K562 (cell line): ENCODE measurements around the gene ILF3. TPM values are rescaled to one million over a fixed set of nuclear protein-coding genes. Genes with fewer than 3 reads are reported as not detected.
A peak's percentile ranks its signal among the peaks of the same experiment; 100 is the strongest.

Experiments used
- CSDE1 ChIP-seq, 2 experiments: fragments of 450-650 bp; IDR thresholded peaks; 2 replicates each; pipeline ENCODE4 v1.6.1; 2016; ENCODE audit warnings: mild to moderate bottlenecking in 1 of 2
- E2F1 ChIP-seq: sonication (generic); formaldehyde crosslinking; IDR thresholded peaks from 2 replicates; pipeline ENCODE4 v1.8.1; 2023; ENCODE audit warnings: mild to moderate bottlenecking, missing genetic modification reagents, moderate library complexity
- HIVEP1 ChIP-seq: fragments of 250-450 bp; sonication (Bioruptor Pico); IDR thresholded peaks from 2 replicates; pipeline ENCODE4 v1.4.0; 2020; ENCODE audit warnings: mild to moderate bottlenecking
- HOMEZ ChIP-seq: fragments of 250-450 bp; sonication (Bioruptor Pico); IDR thresholded peaks from 2 replicates; pipeline ENCODE4 v1.4.0; 2020; ENCODE audit warnings: mild to moderate bottlenecking, moderate library complexity
- MGA ChIP-seq: fragments of 450-650 bp; IDR thresholded peaks from 2 replicates; pipeline ENCODE4 v1.6.1; 2016; ENCODE audit warnings: mild to moderate bottlenecking, moderate library complexity
- MYC ChIP-seq, 2 experiments: fragments of 250-450 bp in 1 of 2; sonication (Bioruptor Pico) in 1 of 2; IDR thresholded peaks; 2 replicates each; pipeline versions ENCODE4 v1.5.1 to v1.6.1; 2012 to 2021; ENCODE audit warnings: low read depth in 2 of 2, borderline replicate concordance in 1 of 2, improper control_type of control experiment in 1 of 2, low read length in 1 of 2, mild to moderate bottlenecking in 1 of 2, moderate library complexity in 1 of 2
- NBN ChIP-seq: fragments of 450-650 bp; IDR thresholded peaks from 2 replicates; pipeline ENCODE4 v1.6.1; 2016; ENCODE audit warnings: low read depth, mild to moderate bottlenecking
- TAL1 ChIP-seq: fragments of 450-650 bp; IDR thresholded peaks from 2 replicates; pipeline ENCODE4 v1.6.1; 2016; ENCODE audit warnings: mild to moderate bottlenecking
- ZNF41 ChIP-seq: fragments of 250-450 bp; sonication (Bioruptor Pico); conservative IDR thresholded peaks from 2 replicates; pipeline ENCODE4 v1.4.0; 2020; ENCODE audit warnings: mild to moderate bottlenecking
- ZNF449 ChIP-seq: fragments of 250-450 bp; sonication (Bioruptor Pico); IDR thresholded peaks from 2 replicates; pipeline ENCODE4 v1.8.0; 2022; ENCODE audit warnings: moderate library complexity, mild to moderate bottlenecking, inconsistent platforms
- polyA plus RNA-seq, 8 experiments: library from polyadenylated mRNA; depleted of rRNA in 4 of 8; stranded (reverse) in 5 of 8; unstranded in 3 of 8; fragments of >200 nt; fragmentation: Nextera tagmentation in 2 of 8; fragmentation: Illumina TruSeq in 1 of 8; extraction: Ambion mirVana in 2 of 8; extraction: Trizol in 1 of 8; gene quantifications; 2 replicates each; pipeline versions ENCODE4 v1.2.1 to v1.2.3, GENCODE V29; 2011 to 2014; ENCODE audit warnings: inconsistent platforms in 1 of 8, missing spikeins in 1 of 8
- total RNA-seq, 7 experiments: library from RNA; depleted of rRNA in 6 of 7; stranded (reverse); fragments of >200 nt in 6 of 7; fragmentation: Illumina TruSeq in 2 of 7; extraction: Trizol in 2 of 7; gene quantifications; 2 replicates each; pipeline versions ENCODE4 v1.2.1 to v1.2.3, GENCODE V29; 2011 to 2021; ENCODE audit warnings: low replicate concordance in 1 of 7

Gene ILF3
- total and polyA plus RNA-seq, 9 of the 15 experiments (the other 6 are each of a cell fraction or from before 2014, with no cell fraction given) = 26.0 to 453 (median 175) TPM

- peak; percentile 96 for TF ChIP-seq MGA
- no peak; the same call in 1 of the 2 replicates for TF ChIP-seq ZNF41
- peak; percentile 90; the same call in 1 of the 2 replicates for TF ChIP-seq HIVEP1
- TF ChIP-seq CSDE1 (IDR thresholded peaks at IDR 0.05) = no peak
- no peak for TF ChIP-seq TAL1
- TF ChIP-seq E2F1 (CRISPR knock-in tag) = peak; percentile 94
- peak; percentile 82 for TF ChIP-seq NBN
- TF ChIP-seq HOMEZ (CRISPR knock-in tag) = 0 out of 2 replicates have a peak, but pooled peaks have one; percentile 27
- TF ChIP-seq MYC (IDR thresholded peaks at IDR 0.05; ENCODE audit: low read depth, low read length) = peak; percentile 93
- peak; percentile 32; the same call in 1 of the 2 replicates for TF ChIP-seq MYC (CRISPR knock-in tag; IDR thresholded peaks at IDR 0.05; ENCODE audit: borderline replicate concordance, low read depth)
- peak; percentile 75 for TF ChIP-seq ZNF449 (CRISPR knock-in tag)
Observed at GRCh38 chr19:10653732-10654609, at the start of gene ILF3 (continued).
